Tibial nerve (tissue), 4 donors: ENCODE results near the gene CCL20. TPM values are rescaled to one million over a fixed set of nuclear protein-coding genes. Genes with fewer than 3 reads are reported as not detected.

ENCODE experiments used
- DNase-seq, 2 donors: peaks; one replicate each; pipeline ENCODE4 v3.0.0-alpha.2; 2019; ENCODE audit warnings: low spot score in 2 of 2
- H3K27ac ChIP-seq, 4 donors: fragments of 200-600 bp; sonication (generic) in 3 of 4; one replicate each; pipeline ENCODE4 v1.5.1; 2017 to 2019; ENCODE audit warnings: mild to moderate bottlenecking in 1 of 4
- H3K27me3 ChIP-seq, 2 donors: fragments of 200-600 bp; sonication (generic) in 1 of 2; one replicate each; pipeline versions ENCODE4 v1.5.1 to v1.6.0; 2017 to 2019
- H3K36me3 ChIP-seq, 3 donors: fragments of 200-600 bp; sonication (generic); one replicate each; pipeline ENCODE4 v1.5.1; 2018 to 2019
- H3K4me1 ChIP-seq, 4 donors: fragments of 200-600 bp; sonication (generic) in 3 of 4; one replicate each; pipeline ENCODE4 v1.5.1; 2017 to 2019
- H3K4me3 ChIP-seq, 4 donors: fragments of 200-600 bp; sonication (generic) in 3 of 4; one replicate each; pipeline ENCODE4 v1.5.1; 2017 to 2019; ENCODE audit warnings: mild to moderate bottlenecking in 1 of 4, moderate library complexity in 1 of 4
- H3K9me3 ChIP-seq, 4 donors: fragments of 200-600 bp; sonication (generic) in 3 of 4; one replicate each; pipeline ENCODE4 v1.5.1; 2017 to 2019
- EP300 ChIP-seq, 2 donors: sonication (generic); formaldehyde crosslinking; IDR thresholded peaks; one replicate each; pipeline ENCODE4 v1.6.1; 2017; ENCODE audit warnings: antibody characterized with exemption in 2 of 2, mild to moderate bottlenecking in 1 of 2
- POLR2A ChIP-seq, 2 donors: fragments of 450-650 bp; IDR thresholded peaks; one replicate each; pipeline ENCODE4 v1.6.1; 2017; ENCODE audit warnings: antibody characterized with exemption in 2 of 2, mild to moderate bottlenecking in 2 of 2, moderate library complexity in 2 of 2
- WGBS, 2 donors: methylation state at CpG; one replicate each; pipeline ENCODE4 v1.1.5; 2018; 5-methylcytosine and 5-hydroxymethylcytosine counted together
- small RNA-seq: library from RNA; depleted of rRNA; stranded (forward); fragments of <200 nt; gene quantifications from one replicate; pipeline ENCODE3, GENCODE V24; 2016
- total RNA-seq, 4 donors: library from RNA; depleted of rRNA; stranded (reverse); fragments of >200 nt; gene quantifications; one replicate each; pipeline ENCODE4 v1.1.0, GENCODE V29; 2016
- TF ChIP-seq, protein P1 (sequence below), 5 experiments: fragments of 200-600 bp in 3 of 5; fragments of 450-650 bp in 2 of 5; sonication (generic) in 3 of 5; IDR thresholded peaks; one replicate each; pipeline ENCODE4 v1.5.1; 2016 to 2019; ENCODE audit warnings: antibody characterized with exemption in 5 of 5, mild to moderate bottlenecking in 3 of 5, moderate library complexity in 2 of 5

CCL20 gene
- total RNA-seq, 4 donors from 2014 or later, result not detected

- DNase-seq, result peak in 1 of 2 donors; percentile 61
- no peaks in the 10 kb centered on the region for H3K36me3 ChIP-seq
- peaks cover 0 to 46% (median 1%) of the 10 kb centered on the region in 4 donors for H3K4me1 ChIP-seq
- TF ChIP-seq, protein P1, sequence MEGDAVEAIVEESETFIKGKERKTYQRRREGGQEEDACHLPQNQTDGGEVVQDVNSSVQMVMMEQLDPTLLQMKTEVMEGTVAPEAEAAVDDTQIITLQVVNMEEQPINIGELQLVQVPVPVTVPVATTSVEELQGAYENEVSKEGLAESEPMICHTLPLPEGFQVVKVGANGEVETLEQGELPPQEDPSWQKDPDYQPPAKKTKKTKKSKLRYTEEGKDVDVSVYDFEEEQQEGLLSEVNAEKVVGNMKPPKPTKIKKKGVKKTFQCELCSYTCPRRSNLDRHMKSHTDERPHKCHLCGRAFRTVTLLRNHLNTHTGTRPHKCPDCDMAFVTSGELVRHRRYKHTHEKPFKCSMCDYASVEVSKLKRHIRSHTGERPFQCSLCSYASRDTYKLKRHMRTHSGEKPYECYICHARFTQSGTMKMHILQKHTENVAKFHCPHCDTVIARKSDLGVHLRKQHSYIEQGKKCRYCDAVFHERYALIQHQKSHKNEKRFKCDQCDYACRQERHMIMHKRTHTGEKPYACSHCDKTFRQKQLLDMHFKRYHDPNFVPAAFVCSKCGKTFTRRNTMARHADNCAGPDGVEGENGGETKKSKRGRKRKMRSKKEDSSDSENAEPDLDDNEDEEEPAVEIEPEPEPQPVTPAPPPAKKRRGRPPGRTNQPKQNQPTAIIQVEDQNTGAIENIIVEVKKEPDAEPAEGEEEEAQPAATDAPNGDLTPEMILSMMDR (IDR thresholded peaks at IDR 0.05), result peak; percentile 15 to 57 (median 37)
- no peak for TF ChIP-seq POLR2A (IDR thresholded peaks at IDR 0.05)
- 51 to 56% methylated on average over 8 of the region's 8 CpGs for WGBS, 2 donors
- H3K4me3 ChIP-seq, result no peak overlapping the region
- H3K27me3 ChIP-seq, result no peaks in the 10 kb centered on the region
- no peaks in the 10 kb centered on the region for H3K9me3 ChIP-seq
- peak overlapping the region in 1 of 4 donors; percentile 74 for H3K27ac ChIP-seq
Measured at GRCh38 chr2:227862227-227862740, 48.6 kb downstream of the CCL20 start.

DNA sequence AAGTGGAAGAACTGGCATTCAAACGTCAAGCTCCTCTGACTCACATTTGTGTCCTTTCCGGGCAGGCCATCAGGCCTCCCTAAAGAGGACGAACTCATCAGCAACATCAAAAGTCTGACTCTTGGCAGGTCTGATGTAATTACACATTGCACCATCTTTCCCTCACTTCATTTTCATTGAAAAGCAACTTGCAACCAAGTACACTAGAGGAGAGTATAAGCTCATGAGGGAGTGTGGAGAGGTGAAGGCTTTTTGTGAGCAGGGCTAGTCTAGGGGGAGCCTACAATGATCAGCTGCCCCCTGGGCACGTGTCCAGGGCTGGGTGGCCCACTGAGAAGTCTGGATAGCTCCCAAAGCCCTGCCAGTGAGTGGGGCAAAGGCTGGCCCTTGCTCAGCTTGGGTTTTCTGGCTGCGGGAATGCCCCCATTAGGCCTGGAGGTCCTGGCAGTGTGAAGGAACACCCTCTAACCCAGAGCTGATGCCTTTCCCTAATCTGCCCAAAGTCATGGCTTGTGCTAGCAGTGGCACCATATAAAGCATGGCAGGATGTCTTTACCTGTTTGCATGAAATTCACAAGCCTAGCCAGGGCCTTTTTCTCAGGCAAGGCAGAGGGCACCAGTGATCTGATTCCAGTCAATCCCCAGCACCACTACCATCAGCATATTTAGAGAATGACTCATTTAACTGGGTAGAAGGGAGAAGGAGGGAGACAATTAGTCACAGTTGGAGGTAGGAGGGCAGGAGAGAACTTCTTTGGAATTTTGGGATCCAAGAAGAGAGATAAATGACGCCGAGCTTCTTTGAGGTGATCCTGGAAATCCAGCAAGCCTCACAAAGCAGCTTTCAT, 49.3 kb downstream of the CCL20 start:
- Histone ChIP-seq H3K36me3 (no peaks in the 10 kb centered on the region), H3K27me3 (no peaks in the 10 kb centered on the region), H3K27ac (peak overlapping the region in 2 of 4 donors; percentile 62 to 74), H3K9me3 (no peaks in the 10 kb centered on the region), H3K4me1 (peaks cover 0 to 46% (median 1%) of the 10 kb centered on the region in 4 donors), H3K4me3 (no peak overlapping the region)
- TF ChIP-seq EP300 (IDR thresholded peaks at IDR 0.05), result peak in 1 of 2 donors; percentile 71
- TF ChIP-seq, protein P1 (IDR thresholded peaks at IDR 0.05), result no peak
- no peak for TF ChIP-seq POLR2A (IDR thresholded peaks at IDR 0.05)
- DNase-seq, result peak in 1 of 2 donors; percentile 37
- 69 to 79% methylated on average over 7 of the region's 7 CpGs for WGBS, 2 donors

GRCh38 chr2:227864161-227864756, 50.6 kb downstream of the CCL20 start:
- Histone ChIP-seq H3K4me1 (peaks cover 0 to 46% (median 1%) of the 10 kb centered on the region in 4 donors), H3K27me3 (no peaks in the 10 kb centered on the region), H3K4me3 (peak overlapping the region in 1 of 4 donors; percentile 9), H3K36me3 (no peaks in the 10 kb centered on the region), H3K9me3 (no peaks in the 10 kb centered on the region), H3K27ac (peak overlapping the region in 2 of 4 donors; percentile 68 to 74)
- TF ChIP-seq, protein P1 (IDR thresholded peaks at IDR 0.05), result no peak
- TF ChIP-seq EP300 (IDR thresholded peaks at IDR 0.05), result peak in 1 of 2 donors; percentile 82
- DNase-seq, result peak in 1 of 2 donors; percentile 68
- 44 to 50% methylated on average over 9 of the region's 9 CpGs for WGBS, 2 donors

DNA sequence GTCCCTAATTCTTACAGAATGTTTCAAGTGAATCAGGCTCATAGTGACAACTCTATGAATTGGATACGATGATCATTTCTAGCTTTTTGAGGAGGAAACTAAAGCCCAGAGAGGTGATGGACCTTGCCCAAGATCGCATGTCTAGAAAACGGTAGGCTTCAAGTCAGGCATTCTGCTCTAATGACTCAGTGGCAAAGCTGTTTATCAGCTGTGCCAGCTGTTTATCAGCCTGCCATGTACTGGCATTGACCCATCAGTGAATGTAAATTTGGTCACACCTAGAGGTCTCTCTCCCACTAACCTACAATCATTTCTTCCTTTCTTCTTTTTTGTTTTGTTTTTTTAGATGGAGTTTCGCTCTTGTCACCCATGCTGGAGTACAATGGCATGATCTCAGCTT, 51.6 kb downstream of the CCL20 start:
- WGBS, 2 donors, result 90% methylated on average over 4 of the region's 4 CpGs
- TF ChIP-seq, protein P1 (IDR thresholded peaks at IDR 0.05), result no peak
- TF ChIP-seq EP300 (IDR thresholded peaks at IDR 0.05) (no peak), POLR2A (IDR thresholded peaks at IDR 0.05) (no peak)

More for the DNA sequence above, 51.6 kb downstream of the CCL20 start:
- no peak overlapping the region for H3K4me3 ChIP-seq
- no peaks in the 10 kb centered on the region for H3K36me3 ChIP-seq
- DNase-seq, result no peak
- no peaks in the 10 kb centered on the region for H3K27me3 ChIP-seq
- H3K9me3 ChIP-seq, result no peaks in the 10 kb centered on the region
- peaks cover 0 to 42% (median 1%) of the 10 kb centered on the region in 4 donors for H3K4me1 ChIP-seq
- peak overlapping the region in 1 of 4 donors; percentile 74 for H3K27ac ChIP-seq

Small RNA genes lying within 50 kb of the gene (small RNA-seq; reads per million reads assigned to genes)
- not detected for gene SNRPGP8

Other genes starting within 250 kb of the CCL20 start
- not detected for gene SCYGR2, start 214.9 kb upstream of the CCL20 start, total RNA-seq
- gene SCYGR3, start 199.0 kb upstream of the CCL20 start, total RNA-seq, result not detected
- gene SCYGR4, start 196.3 kb upstream of the CCL20 start, total RNA-seq, result not detected
- gene SCYGR5, start 147.0 kb upstream of the CCL20 start, total RNA-seq, result not detected
- gene SLC19A3, start 95.8 kb upstream of the CCL20 start, total RNA-seq, result 10 to 100 TPM; 20.4 to 52.1 (median 39.6) TPM
- not detected for gene SCYGR6, start 89.1 kb upstream of the CCL20 start, total RNA-seq
- not detected for gene SCYGR7, start 85.5 kb upstream of the CCL20 start, total RNA-seq
- not detected for gene SCYGR8, start 67.9 kb upstream of the CCL20 start, total RNA-seq
- gene DAW1, start 57.8 kb downstream of the CCL20 start, total RNA-seq, result under 1 TPM in 2 of 4 donors, not detected in 2; 0.30 to 0.59 TPM